ENCODE results near the gene ZKSCAN4. TPM values are rescaled to one million over a fixed set of nuclear protein-coding genes. Genes with fewer than 3 reads are reported as not detected.
A peak's percentile ranks its signal among the peaks of the same experiment; 100 is the strongest.

The ZKSCAN4 gene
- total and polyA plus RNA-seq, 2 of the 8 experiments (the other 6 are each of a cell fraction or from before 2014, with no cell fraction given) = 2.2 to 6.6 TPM

- TF ChIP-seq CHD7 (IDR thresholded peaks at IDR 0.05; ENCODE audit: insufficient replicate concordance, low read length) (peak; percentile 70), CEBPB (IDR thresholded peaks at IDR 0.05; ENCODE audit: low read depth, low read length) (no peak), CBX5 (IDR thresholded peaks at IDR 0.05; ENCODE audit: low read depth, low read length) (no peak), HDAC2 (IDR thresholded peaks at IDR 0.05; ENCODE audit: borderline replicate concordance in 1 of 2, low read depth in 2 of 2, low read length in 2 of 2) (no peak), TEAD4 (IDR thresholded peaks at IDR 0.05; ENCODE audit: low read depth, low read length) (no peak), PHF8 (conservative IDR thresholded peaks at IDR 0.05; ENCODE audit: low read depth, low read length) (0 out of 2 replicates have a peak, but pooled peaks have one; percentile 13)
Measured at GRCh38 chr6:28213213-28213523, 38.9 kb downstream of the ZKSCAN4 start (continued).
